Globus pallidus (tissue), 1 donor: Measurements from ENCODE around the gene ANO2.

Experiments
- DNase-seq: peaks from one replicate; pipeline ENCODE4 v3.0.0-alpha.2; 2015; ENCODE audit warnings: low spot score

ANO2 gene

GRCh38 chr12:5964913-5965900 lies 20.1 kb upstream of the ANO2 start:
- DNase-seq: no peak

GRCh38 chr12:5963515-5963914 lies 18.5 kb upstream of the ANO2 start:
- DNase-seq: no peak

GRCh38 chr12:5960783-5961182 lies 15.7 kb upstream of the ANO2 start:
- no peak for DNase-seq

- DNase-seq: no peak
Measured at GRCh38 chr12:5956987-5957386, 11.9 kb upstream of the ANO2 start.

- DNase-seq: no peak
Measured at GRCh38 chr12:5954661-5955060, 9.6 kb upstream of the ANO2 start.

GRCh38 chr12:5953835-5954586 lies 9.0 kb upstream of the ANO2 start:
- no peak for DNase-seq

- no peak for DNase-seq
Measured at GRCh38 chr12:5952031-5952430, 7.0 kb upstream of the ANO2 start.

GRCh38 chr12:5948696-5949095 lies 3.6 kb upstream of the ANO2 start:
- DNase-seq: no peak

- DNase-seq: no peak
Measured at GRCh38 chr12:5947006-5947405, 1.9 kb upstream of the ANO2 start.

GRCh38 chr12:5946388-5946787 lies 1.3 kb upstream of the ANO2 start:
- no peak for DNase-seq

GRCh38 chr12:5944688-5945070 lies 380 bp downstream of the ANO2 start:
- DNase-seq: no peak

- no peak for DNase-seq
Measured at GRCh38 chr12:5944053-5944452, 1.0 kb downstream of the ANO2 start.

- no peak for DNase-seq
Measured at GRCh38 chr12:5941907-5942306, 3.2 kb downstream of the ANO2 start.

- DNase-seq: no peak
Measured at GRCh38 chr12:5927732-5928516, 17.1 kb downstream of the ANO2 start.

- DNase-seq: no peak
Measured at GRCh38 chr12:5925646-5926045, 19.4 kb downstream of the ANO2 start.

- DNase-seq: no peak
Measured at GRCh38 chr12:5924342-5924741, 20.7 kb downstream of the ANO2 start.

GRCh38 chr12:5923751-5924150 lies 21.3 kb downstream of the ANO2 start:
- no peak for DNase-seq

- no peak for DNase-seq
Measured at GRCh38 chr12:5923043-5923605, 21.9 kb downstream of the ANO2 start.

GRCh38 chr12:5921966-5922899 lies 22.8 kb downstream of the ANO2 start:
- DNase-seq: no peak

- no peak for DNase-seq
Measured at GRCh38 chr12:5921027-5921909, 23.8 kb downstream of the ANO2 start.
